Stimulated activated naive CD4-positive, alpha-beta T cell (primary cell): ENCODE data around the gene NHLRC4.

Experiments used
- DNase-seq, 6 experiments: peaks; one replicate each; lab custom pipeline; 2025; lab: John Stamatoyannopoulos, UW

The NHLRC4 gene, protein sequence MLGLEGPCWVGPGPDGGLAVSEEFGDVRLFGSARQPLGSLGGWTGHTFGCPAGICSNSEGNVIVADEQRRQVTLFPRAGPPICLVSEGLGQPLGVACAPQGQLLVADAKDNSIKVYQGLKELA

GRCh38 chr16:566475-567372, at the start of gene NHLRC4:
NHLRC4 (plus strand) TSS chr16:567005; CDS start chr16:568048, 1,043 bp downstream.
- DNase-seq = peak in 4 of 6 experiments; percentile 19 to 50 (median 35)

- DNase-seq = no peak
These were observed 47.9 kb upstream of the NHLRC4 start for GRCh38 chr16:518858-519257.

DNA sequence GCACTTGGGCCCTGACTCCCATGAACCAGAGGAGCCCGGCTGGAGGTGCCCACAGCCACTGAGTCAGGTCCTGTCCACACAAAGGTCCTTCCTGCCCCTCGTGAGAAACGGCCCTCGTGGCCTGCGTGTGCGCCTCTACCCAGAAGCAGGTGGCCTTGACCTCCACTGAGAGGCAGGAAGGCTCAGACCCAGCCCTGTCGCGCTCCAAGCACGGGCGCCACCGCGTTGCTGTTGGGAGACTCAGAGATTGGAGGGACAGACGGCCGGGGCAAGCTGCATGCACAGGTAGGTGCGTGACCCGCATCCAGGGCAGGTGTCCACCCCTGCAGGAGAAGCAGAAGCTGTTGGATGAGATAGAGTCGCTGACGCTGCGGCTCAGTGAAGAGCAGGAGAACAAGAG, 47.4 kb upstream of the NHLRC4 start:
- no peak for DNase-seq

DNA sequence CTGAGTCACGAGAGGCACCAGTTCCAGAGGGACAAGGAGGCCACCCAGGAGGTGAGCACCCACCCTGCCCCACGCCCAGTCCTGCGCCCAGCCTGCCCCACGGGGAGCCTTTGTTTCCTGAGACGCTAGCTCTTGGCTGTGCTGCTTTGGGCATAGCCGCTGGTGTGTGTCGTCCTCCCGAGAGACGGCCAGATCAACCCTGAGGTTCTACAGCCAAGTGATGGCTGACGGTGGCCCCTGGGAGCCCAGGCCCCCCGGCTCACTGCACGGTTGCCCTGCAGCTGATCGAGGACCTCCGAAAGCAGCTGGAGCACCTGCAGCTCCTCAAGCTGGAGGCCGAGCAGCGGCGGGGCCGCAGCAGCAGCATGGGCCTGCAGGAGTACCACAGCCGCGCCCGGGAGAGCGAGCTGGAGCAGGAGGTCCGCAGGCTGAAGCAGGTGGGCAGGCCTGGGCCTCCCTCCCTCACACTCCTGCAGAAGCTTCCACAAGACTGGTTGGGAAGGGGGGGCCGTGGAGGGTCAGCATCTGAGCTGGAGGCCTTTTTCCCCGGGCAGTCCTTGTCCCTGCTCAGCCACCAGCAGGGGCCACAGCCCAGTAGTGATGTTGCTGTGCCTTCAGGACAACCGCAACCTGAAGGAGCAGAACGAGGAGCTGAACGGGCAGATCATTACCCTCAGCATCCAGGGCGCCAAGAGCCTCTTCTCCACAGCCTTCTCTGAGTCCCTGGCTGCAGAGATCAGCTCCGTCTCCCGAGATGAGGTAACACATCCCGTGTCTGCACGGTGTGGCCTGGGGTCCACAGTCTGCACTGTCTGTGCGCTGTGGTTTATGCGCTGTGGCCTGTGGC, 46.7 kb upstream of the NHLRC4 start:
- DNase-seq = no peak

GRCh38 chr16:520847-521246, 46.0 kb upstream of the NHLRC4 start:
- no peak for DNase-seq

GRCh38 chr16:521381-522210, 45.2 kb upstream of the NHLRC4 start:
- DNase-seq = no peak

GRCh38 chr16:522320-523096, 44.3 kb upstream of the NHLRC4 start:
- no peak for DNase-seq

DNA sequence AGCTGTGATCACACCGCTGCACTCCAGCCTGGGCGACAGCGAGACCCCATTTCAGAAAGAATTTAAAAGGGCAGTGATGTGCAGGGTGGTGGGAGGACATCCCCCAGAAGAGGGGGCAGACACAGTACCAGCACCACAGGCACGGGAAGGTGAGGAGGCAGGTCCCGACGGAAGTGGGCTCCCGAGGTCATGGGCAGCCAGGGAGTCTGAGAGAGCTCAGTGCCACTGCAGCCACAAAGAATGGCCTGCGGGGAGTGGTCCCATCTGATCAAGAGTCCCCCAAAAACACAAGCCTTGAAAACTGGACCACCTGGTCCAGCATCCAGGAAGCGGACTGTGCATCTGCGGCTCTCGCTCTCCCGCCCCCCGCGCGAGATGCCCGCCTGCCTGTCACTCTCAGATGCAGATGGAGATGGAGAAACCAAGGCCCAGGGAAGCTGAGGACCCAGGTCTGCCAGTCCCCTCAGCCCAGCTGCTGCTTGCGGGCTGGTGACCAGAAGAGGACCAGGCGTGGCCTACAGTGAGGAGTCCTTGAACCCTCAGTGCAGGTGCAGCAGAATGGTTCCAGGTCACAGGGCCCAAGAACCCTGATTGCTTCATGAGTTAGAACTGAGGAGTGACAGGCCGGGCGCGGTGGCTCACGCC, 43.6 kb upstream of the NHLRC4 start:
- DNase-seq = no peak

- no peak for DNase-seq
These were observed 42.3 kb upstream of the NHLRC4 start for GRCh38 chr16:524274-525040.

- no peak for DNase-seq
These were observed 41.7 kb upstream of the NHLRC4 start for GRCh38 chr16:525123-525519.

- no peak for DNase-seq
These were observed 41.2 kb upstream of the NHLRC4 start for GRCh38 chr16:525520-526180.

- DNase-seq = peak in 2 of 6 experiments; percentile 57 to 58
These were observed 40.4 kb upstream of the NHLRC4 start for GRCh38 chr16:526181-527014.

DNA sequence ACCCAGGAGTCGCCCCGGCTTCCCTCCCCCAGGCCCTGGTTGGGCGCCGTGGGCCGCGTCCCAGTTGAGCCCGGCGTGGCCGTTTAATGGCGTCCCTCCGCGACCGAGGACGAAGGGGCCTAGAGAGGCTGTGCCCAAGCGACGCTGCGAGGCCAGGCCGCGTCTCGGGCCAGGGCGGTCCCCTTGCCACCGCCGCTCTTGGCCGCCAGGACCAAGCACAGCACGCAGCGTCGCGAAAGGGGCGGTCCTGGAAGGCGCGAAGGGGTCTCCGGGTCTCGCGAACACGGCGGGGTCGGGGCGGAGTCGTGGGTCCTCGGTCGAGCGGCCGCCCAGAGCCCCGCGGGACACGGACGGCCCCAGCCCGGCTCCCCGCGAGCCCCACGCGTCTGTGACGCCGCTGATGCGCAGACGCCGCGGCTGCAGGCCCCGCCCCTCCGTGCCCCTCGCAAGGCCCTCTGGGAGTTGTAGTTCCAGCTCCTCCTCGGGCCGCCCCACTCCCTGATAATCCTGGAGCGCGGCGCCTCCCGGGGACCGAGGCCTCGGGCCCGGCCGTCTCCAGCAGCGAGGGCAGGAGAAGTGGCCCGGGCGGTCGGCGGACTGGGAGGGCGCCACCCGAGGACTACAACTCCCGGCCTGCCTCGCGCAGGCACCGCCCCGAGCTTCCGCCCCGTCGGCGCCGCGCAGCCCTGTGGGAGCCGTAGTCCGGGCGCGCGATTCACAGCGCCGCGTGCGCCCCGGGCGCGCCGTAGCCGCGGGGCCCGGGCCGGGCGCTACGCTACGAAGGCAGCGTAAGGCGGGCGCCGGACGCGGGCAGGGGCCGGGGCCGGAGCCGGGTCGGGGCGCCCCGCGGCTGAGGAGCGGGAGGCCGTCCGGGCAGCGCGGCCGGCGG, 39.5 kb upstream of the NHLRC4 start, which contains the start of gene CAPN15:
Gene CAPN15 (plus strand): TSS at position 698 of the 889 bp plus-strand sequence. CDS start 19,127 bp downstream, outside the sequence.
- DNase-seq = peak; percentile 81 to 97 (median 83)

DNA sequence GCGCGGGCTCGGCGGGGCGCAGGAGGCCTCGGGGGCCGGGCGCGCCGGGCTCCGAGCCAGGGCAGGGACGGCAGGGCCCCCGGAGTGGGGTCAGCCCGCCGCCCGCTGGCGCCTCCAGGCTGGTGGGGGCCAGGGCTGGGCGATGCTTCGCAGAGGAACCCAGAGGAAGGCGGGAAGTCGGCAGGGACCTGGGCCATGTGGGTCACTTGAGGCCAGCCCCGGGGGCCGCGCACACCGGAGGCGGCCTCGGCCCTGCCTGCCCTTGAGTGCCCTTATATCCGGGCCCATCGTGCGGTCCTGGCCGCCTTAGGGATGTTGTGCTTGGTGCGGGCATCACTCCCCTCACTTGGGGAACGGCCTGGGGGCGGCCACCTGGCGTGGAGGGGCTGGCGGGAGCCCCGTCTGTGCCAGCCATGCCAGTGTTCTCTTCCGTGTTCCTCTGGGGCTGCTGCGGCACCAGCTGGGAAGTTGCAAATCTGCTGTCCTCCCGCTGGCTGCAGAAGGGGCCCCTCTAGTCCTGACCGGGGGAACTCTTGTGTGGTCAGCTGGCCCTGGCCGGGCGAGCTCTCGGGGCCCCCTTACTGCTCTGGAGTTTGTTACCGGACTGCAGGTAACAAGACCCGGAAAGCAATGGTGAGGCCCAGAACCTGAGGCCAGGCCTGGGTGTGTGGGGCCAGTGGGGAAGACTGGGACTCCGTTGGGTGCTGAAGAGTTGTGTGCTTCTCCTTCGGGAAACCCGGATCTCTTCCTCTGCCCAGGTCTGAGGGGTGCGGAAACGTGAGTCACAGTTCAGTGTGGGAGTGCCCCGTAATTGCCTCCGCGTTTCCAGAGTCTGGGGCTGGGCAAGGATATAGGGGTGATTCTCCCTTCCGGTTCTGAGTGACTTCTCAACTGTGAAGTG, 38.4 kb upstream of the NHLRC4 start:
- peak in 4 of 6 experiments; percentile 13 to 51 (median 28) for DNase-seq

DNA sequence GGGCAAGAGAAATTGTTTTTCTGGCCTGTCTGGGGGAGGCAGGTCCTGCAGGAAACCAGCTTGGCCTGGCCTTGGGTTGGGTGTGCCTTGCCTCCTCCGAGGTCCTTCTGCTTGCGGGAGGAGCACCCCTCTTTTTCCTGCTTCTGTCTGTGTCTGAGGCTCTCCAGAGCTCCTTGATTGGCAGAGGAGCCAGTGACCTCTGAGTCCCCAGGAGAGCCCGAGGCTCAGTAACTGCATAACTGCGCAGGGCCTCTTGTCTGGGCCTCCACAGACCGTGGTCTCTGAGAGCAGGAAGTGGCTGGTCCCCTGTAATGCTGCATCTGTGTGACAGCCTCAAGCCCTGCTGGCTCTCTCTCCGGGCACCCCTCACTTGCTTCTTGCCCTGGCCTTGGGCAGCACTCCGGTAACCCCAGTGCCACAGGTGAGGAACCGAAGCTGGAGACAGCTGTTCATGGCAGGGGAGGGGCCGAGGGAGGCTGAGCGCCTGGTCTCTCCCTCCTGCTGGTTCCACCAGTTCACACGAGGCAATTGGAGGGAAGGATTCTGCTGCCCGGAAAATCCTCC, 37.7 kb upstream of the NHLRC4 start:
- DNase-seq = peak in 1 of 6 experiments; percentile 39
